Gastrocnemius medialis (tissue), 4 donors: ENCODE data around the gene NFIC.

Experiments used
- POLR2A ChIP-seq, 2 donors: fragments of 450-650 bp; IDR thresholded peaks; one replicate each; pipeline ENCODE4 v1.6.1; 2017; ENCODE audit warnings: antibody characterized with exemption in 2 of 2, mild to moderate bottlenecking in 2 of 2, moderate library complexity in 2 of 2
- TF ChIP-seq, protein P1 (sequence below), 5 experiments: fragments of 450-650 bp in 3 of 5; fragments of 200-600 bp in 2 of 5; sonication (generic) in 2 of 5; IDR thresholded peaks in 4 of 5; conservative IDR thresholded peaks in 1 of 5; 1 replicate in 4 of 5; 2 replicates in 1 of 5; pipeline ENCODE4 v1.5.1; 2016 to 2019; ENCODE audit warnings: antibody characterized with exemption in 5 of 5, mild to moderate bottlenecking in 3 of 5, moderate library complexity in 3 of 5

DNA sequence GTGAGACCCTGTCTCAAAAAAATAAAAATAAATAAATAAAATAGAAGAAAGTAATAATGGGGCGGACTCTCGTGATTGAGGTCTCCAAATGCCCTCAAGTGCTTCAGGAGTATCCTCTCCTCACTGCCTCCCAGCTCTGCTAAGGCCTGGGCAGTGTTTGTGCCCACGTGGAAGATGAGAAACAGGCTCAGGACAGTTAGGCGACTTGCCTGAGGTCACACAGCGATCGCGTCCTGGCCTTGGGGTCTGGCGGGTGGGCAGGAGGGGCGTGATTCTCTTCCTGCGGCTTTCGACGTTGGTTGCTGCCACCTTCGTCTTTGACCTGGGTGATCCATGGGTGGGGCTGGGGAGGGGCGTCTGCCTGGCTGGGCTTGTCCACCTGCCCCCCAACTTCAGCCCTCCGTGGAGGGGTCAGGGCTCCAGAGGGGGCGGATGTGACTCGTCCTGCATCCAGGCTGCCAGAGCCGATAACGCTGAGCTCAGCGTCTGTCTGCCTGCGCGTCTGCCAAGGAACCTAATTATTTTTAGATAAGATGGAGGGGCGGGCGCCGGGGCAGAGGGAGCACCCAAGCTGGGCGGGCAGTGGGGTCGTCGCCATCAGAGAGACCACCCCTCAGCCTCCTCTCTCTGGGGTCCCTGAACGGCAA lies 56.9 kb downstream of the NFIC start:
- TF ChIP-seq, protein P1, sequence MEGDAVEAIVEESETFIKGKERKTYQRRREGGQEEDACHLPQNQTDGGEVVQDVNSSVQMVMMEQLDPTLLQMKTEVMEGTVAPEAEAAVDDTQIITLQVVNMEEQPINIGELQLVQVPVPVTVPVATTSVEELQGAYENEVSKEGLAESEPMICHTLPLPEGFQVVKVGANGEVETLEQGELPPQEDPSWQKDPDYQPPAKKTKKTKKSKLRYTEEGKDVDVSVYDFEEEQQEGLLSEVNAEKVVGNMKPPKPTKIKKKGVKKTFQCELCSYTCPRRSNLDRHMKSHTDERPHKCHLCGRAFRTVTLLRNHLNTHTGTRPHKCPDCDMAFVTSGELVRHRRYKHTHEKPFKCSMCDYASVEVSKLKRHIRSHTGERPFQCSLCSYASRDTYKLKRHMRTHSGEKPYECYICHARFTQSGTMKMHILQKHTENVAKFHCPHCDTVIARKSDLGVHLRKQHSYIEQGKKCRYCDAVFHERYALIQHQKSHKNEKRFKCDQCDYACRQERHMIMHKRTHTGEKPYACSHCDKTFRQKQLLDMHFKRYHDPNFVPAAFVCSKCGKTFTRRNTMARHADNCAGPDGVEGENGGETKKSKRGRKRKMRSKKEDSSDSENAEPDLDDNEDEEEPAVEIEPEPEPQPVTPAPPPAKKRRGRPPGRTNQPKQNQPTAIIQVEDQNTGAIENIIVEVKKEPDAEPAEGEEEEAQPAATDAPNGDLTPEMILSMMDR (IDR thresholded peaks at IDR 0.05 in 4 of 5, conservative IDR thresholded peaks at IDR 0.05 in 1 of 5), result no peak
- TF ChIP-seq POLR2A (IDR thresholded peaks at IDR 0.05), result no peak
